Liver (tissue), 3 donors: ENCODE measurements around the gene CCDC77.

Experiments used
- ATF3 ChIP-seq: IDR thresholded peaks from 2 replicates; pipeline ENCODE4 v1.6.1; 2016; ENCODE audit warnings: antibody characterized with exemption
- CTCF ChIP-seq: fragments of 150-350 bp; IDR thresholded peaks from 2 replicates; pipeline ENCODE4 v1.5.1; 2017; ENCODE audit warnings: improper control_type of control experiment, low read depth, low read length; ENCODE audit not compliant: missing input control
- EGR1 ChIP-seq, 2 donors: IDR thresholded peaks; 2 replicates each; pipeline ENCODE4 v1.6.1; 2016 to 2018; ENCODE audit warnings: antibody characterized with exemption in 2 of 2, low read depth in 2 of 2
- FOXA2 ChIP-seq: IDR thresholded peaks from 2 replicates; pipeline ENCODE4 v1.6.1; 2016; ENCODE audit warnings: antibody characterized with exemption
- HNF4G ChIP-seq: IDR thresholded peaks from 2 replicates; pipeline ENCODE4 v1.6.1; 2016; ENCODE audit warnings: antibody characterized with exemption
- MAX ChIP-seq: IDR thresholded peaks from 2 replicates; pipeline ENCODE4 v1.6.1; 2016; ENCODE audit warnings: antibody characterized with exemption
- RAD21 ChIP-seq, 2 donors: IDR thresholded peaks; 2 replicates each; pipeline ENCODE4 v1.6.1; 2016; ENCODE audit warnings: antibody characterized with exemption in 2 of 2, mild to moderate bottlenecking in 2 of 2
- REST ChIP-seq: IDR thresholded peaks from 2 replicates; pipeline ENCODE4 v1.6.1; 2016; ENCODE audit warnings: antibody characterized with exemption, mild to moderate bottlenecking
- RXRA ChIP-seq, 2 donors: IDR thresholded peaks; 2 replicates each; pipeline ENCODE4 v1.6.1; 2017 to 2018; ENCODE audit warnings: antibody characterized with exemption in 2 of 2, mild to moderate bottlenecking in 1 of 2
- SP1 ChIP-seq: IDR thresholded peaks from 2 replicates; pipeline ENCODE4 v1.6.1; 2018; ENCODE audit warnings: antibody characterized with exemption, mild to moderate bottlenecking
- TAF1 ChIP-seq: conservative IDR thresholded peaks from 2 replicates; pipeline ENCODE4 v1.6.1; 2016; ENCODE audit warnings: antibody characterized with exemption, mild to moderate bottlenecking
- YY1 ChIP-seq: IDR thresholded peaks from 2 replicates; pipeline ENCODE4 v1.6.1; 2016; ENCODE audit warnings: antibody characterized with exemption, mild to moderate bottlenecking
- ZBTB33 ChIP-seq: IDR thresholded peaks from 2 replicates; pipeline ENCODE4 v1.6.1; 2016; ENCODE audit warnings: antibody characterized with exemption
- donor health status: healthy.
- donor health status: healthy.

GRCh38 chr12:459430-460258, 58.2 kb downstream of the CCDC77 start, which contains the start of gene B4GALNT3:
- TF ChIP-seq CTCF: no peak
- TF ChIP-seq REST: no peak
- TF ChIP-seq MAX: no peak
- no peak for TF ChIP-seq ATF3
- TF ChIP-seq RAD21 (IDR thresholded peaks at IDR 0.05): no peak
- TF ChIP-seq ZBTB33: no peak
- TF ChIP-seq SP1: no peak
- TF ChIP-seq FOXA2: no peak
- TF ChIP-seq YY1: no peak
- no peak for TF ChIP-seq TAF1
- no peak for TF ChIP-seq RXRA (IDR thresholded peaks at IDR 0.05)
- TF ChIP-seq EGR1 (IDR thresholded peaks at IDR 0.05; ENCODE audit: low read depth in 2 of 2): no peak
- TF ChIP-seq HNF4G: no peak
